SK-N-MC (cell line): ENCODE data around the gene RNF113B.

Experiments
- EZH2 ChIP-seq: fragments of 200-600 bp; sonication (generic); IDR thresholded peaks from one replicate; pipeline ENCODE4 v1.6.1; 2017; ENCODE audit warnings: antibody characterized with exemption
- POLR2AphosphoS5 ChIP-seq: IDR thresholded peaks from 2 replicates; pipeline ENCODE4 v1.6.1; 2012; ENCODE audit warnings: mild to moderate bottlenecking, low read depth, low read length, borderline replicate concordance

DNA sequence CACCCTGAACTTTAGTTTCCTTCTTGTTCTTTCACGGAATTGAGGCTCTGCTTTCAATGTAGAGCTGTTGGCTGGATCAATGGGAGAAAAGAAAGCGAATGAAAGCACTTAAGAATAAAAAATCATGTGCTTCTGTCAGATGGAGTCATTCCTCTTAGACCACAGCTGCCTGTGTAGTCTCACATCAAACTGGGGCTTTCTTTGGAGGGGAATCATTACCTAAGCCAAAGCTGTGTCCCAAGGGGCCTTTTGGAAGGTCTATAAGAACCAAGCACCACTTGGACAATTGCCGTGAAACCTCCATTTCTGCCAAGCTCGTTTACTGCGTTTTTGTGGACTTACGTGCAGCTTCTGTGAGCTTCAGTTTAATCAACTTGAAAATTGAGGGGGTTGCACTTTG is 44.2 kb upstream of the RNF113B start:
- TF ChIP-seq EZH2 = no peak
- no peak for TF ChIP-seq POLR2AphosphoS5
